Stomach (tissue), 4 donors: ENCODE measurements around the gene ABI3BP.

Source experiments
- CTCF ChIP-seq, 7 experiments: fragments of 450-650 bp in 4 of 7; fragments of 200-600 bp in 3 of 7; sonication (generic) in 3 of 7; IDR thresholded peaks; one replicate each; pipeline ENCODE4 v1.5.1; 2016 to 2019; ENCODE audit warnings: antibody characterized with exemption in 7 of 7, control low read depth in 2 of 7, mild to moderate bottlenecking in 1 of 7
- EP300 ChIP-seq: sonication (generic); formaldehyde crosslinking; IDR thresholded peaks from one replicate; pipeline ENCODE4 v1.6.1; 2017; ENCODE audit warnings: antibody characterized with exemption
- POLR2A ChIP-seq, 4 donors: fragments of 450-650 bp; IDR thresholded peaks; one replicate each; pipeline ENCODE4 v1.6.1; 2016; ENCODE audit warnings: antibody characterized with exemption in 4 of 4, control low read depth in 2 of 4, mild to moderate bottlenecking in 1 of 4, moderate library complexity in 1 of 4
- POLR2AphosphoS5 ChIP-seq, 3 donors: sonication (generic); formaldehyde crosslinking; IDR thresholded peaks; one replicate each; pipeline ENCODE4 v1.6.1; 2016; ENCODE audit warnings: antibody characterized with exemption in 3 of 3

GRCh38 chr3:100740207-100740606, 253.0 kb downstream of the ABI3BP start:
- TF ChIP-seq CTCF (IDR thresholded peaks at IDR 0.05) (no peak), POLR2A (IDR thresholded peaks at IDR 0.05) (no peak), EP300 (no peak), POLR2AphosphoS5 (IDR thresholded peaks at IDR 0.05) (no peak)
